Smooth muscle cell (in vitro differentiated cells): ENCODE data around the gene GRIK4. TPM values are rescaled to one million over a fixed set of nuclear protein-coding genes. Genes with fewer than 3 reads are reported as not detected.

Source experiments
- DNase-seq: peaks from one replicate; lab custom pipeline; 2025; ENCODE audit not compliant: unreplicated experiment; lab: John Stamatoyannopoulos, UW
- H2AFZ ChIP-seq: fragments of 200-600 bp; sonication (generic); 2 replicates; pipeline ENCODE4 v1.6.0; 2016; ENCODE audit warnings: antibody characterized with exemption, low read depth, mild to moderate bottlenecking
- H3F3A ChIP-seq: fragments of 200-600 bp; sonication (generic); 2 replicates; pipeline ENCODE4 v1.6.0; 2017; ENCODE audit warnings: antibody characterized with exemption, low read depth
- H3K27ac ChIP-seq: fragments of 200-600 bp; sonication (generic); 2 replicates; pipeline ENCODE4 v1.5.1; 2016; ENCODE audit warnings: low read depth, mild to moderate bottlenecking
- H3K27me3 ChIP-seq: fragments of 200-600 bp; sonication (generic); 2 replicates; pipeline ENCODE4 v1.6.1; 2016; ENCODE audit warnings: low read depth, mild to moderate bottlenecking
- H3K36me3 ChIP-seq: fragments of 200-600 bp; sonication (generic); 2 replicates; pipeline ENCODE4 v1.5.1; 2016; ENCODE audit warnings: low read depth
- H3K4me1 ChIP-seq: fragments of 200-600 bp; sonication (generic); 2 replicates; pipeline ENCODE4 v1.5.1; 2016; ENCODE audit warnings: low read depth
- H3K4me2 ChIP-seq: fragments of 200-600 bp; sonication (generic); 2 replicates; pipeline ENCODE4 v1.6.0; 2016; ENCODE audit warnings: mild to moderate bottlenecking
- H3K4me3 ChIP-seq: fragments of 200-600 bp; sonication (generic); 2 replicates; pipeline ENCODE4 v1.5.1; 2016; ENCODE audit warnings: mild to moderate bottlenecking
- H3K79me2 ChIP-seq: fragments of 200-600 bp; sonication (generic); 2 replicates; pipeline ENCODE4 v1.6.0; 2016; ENCODE audit warnings: low read depth, mild to moderate bottlenecking
- H3K9ac ChIP-seq: fragments of 200-600 bp; sonication (generic); 2 replicates; pipeline ENCODE4 v1.6.0; 2016; ENCODE audit warnings: low read depth
- H3K9me3 ChIP-seq: fragments of 200-600 bp; sonication (generic); replicated peaks from 2 replicates; pipeline ENCODE4 v1.5.1; 2016; ENCODE audit warnings: low read depth
- H4K20me1 ChIP-seq: fragments of 200-600 bp; sonication (generic); 2 replicates; pipeline ENCODE4 v1.6.0; 2016; ENCODE audit warnings: low read depth
- CTCF ChIP-seq: fragments of 200-600 bp; sonication (generic); IDR thresholded peaks from 2 replicates; pipeline ENCODE4 v1.5.1; 2017; ENCODE audit warnings: borderline replicate concordance, mild to moderate bottlenecking, antibody characterized with exemption; ENCODE audit not compliant: insufficient read depth, poor library complexity, severe bottlenecking
- WGBS: methylation state at CpG from one replicate; pipeline ENCODE4 v1.1.7; 2016; ENCODE audit warnings: low lambda C conversion rate; 5-methylcytosine and 5-hydroxymethylcytosine counted together
- polyA plus RNA-seq: library from polyadenylated mRNA; unstranded; fragments of >200 nt; fragmentation: Nextera tagmentation; extraction: Ambion mirVana; gene quantifications from 2 replicates; pipeline ENCODE4 v1.2.1, GENCODE V29; 2016
- total RNA-seq: library from RNA; depleted of rRNA; stranded (reverse); fragments of >200 nt; gene quantifications from 2 replicates; pipeline ENCODE4 v1.2.3, GENCODE V29; 2014

Gene GRIK4
- total and polyA plus RNA-seq, 2 experiments from 2014 or later = not detected

GRCh38 chr11:120727752-120728151 lies 216.2 kb downstream of the GRIK4 start:
- DNase-seq = no peak

GRCh38 chr11:120735035-120735434 lies 223.5 kb downstream of the GRIK4 start:
- Histone ChIP-seq H3K9ac (no peak overlapping the region), H3K4me3 (no peak overlapping the region), H3F3A (no peaks in the 10 kb centered on the region), H2AFZ (no peak overlapping the region), H3K4me2 (no peak overlapping the region), H3K4me1 (no peaks in the 10 kb centered on the region), H3K27me3 (peaks cover 4% of the 10 kb centered on the region), H3K9me3 (no peaks in the 10 kb centered on the region), H3K36me3 (no peaks in the 10 kb centered on the region), H3K79me2 (no peaks in the 10 kb centered on the region), H3K27ac (no peak overlapping the region), H4K20me1 (no peaks in the 10 kb centered on the region)
- DNase-seq = no peak
- no peak for TF ChIP-seq CTCF
- 69% methylated on average over 4 of the region's 4 CpGs for WGBS

More at GRCh38 chr11:120727752-120728151, 216.2 kb downstream of the GRIK4 start:
- no peaks in the 10 kb centered on the region for H3K4me1 ChIP-seq
- no peaks in the 10 kb centered on the region for H3F3A ChIP-seq
- no peaks in the 10 kb centered on the region for H4K20me1 ChIP-seq
- TF ChIP-seq CTCF = no peak
- H3K4me3 ChIP-seq = no peak overlapping the region
- H3K9ac ChIP-seq = no peak overlapping the region
- peaks cover 4% of the 10 kb centered on the region for H3K36me3 ChIP-seq
- no peak overlapping the region for H2AFZ ChIP-seq
- no peaks in the 10 kb centered on the region for H3K9me3 ChIP-seq
- H3K27ac ChIP-seq = no peak overlapping the region
- no peak overlapping the region for H3K4me2 ChIP-seq
- H3K27me3 ChIP-seq = peaks cover 4% of the 10 kb centered on the region
- H3K79me2 ChIP-seq = no peaks in the 10 kb centered on the region

GRCh38 chr11:120738516-120739046 lies 227.0 kb downstream of the GRIK4 start:
- H3K9me3 ChIP-seq = no peaks in the 10 kb centered on the region
- H3F3A ChIP-seq = no peaks in the 10 kb centered on the region
- no peak overlapping the region for H2AFZ ChIP-seq
- no peak overlapping the region for H3K27ac ChIP-seq
- no peak overlapping the region for H3K4me3 ChIP-seq
- H3K4me1 ChIP-seq = no peaks in the 10 kb centered on the region
- H3K4me2 ChIP-seq = no peak overlapping the region
- no peak for TF ChIP-seq CTCF
- WGBS = 93% methylated on average over 10 of the region's 10 CpGs
- peaks cover 2% of the 10 kb centered on the region for H3K27me3 ChIP-seq
- DNase-seq = no peak
- no peaks in the 10 kb centered on the region for H3K36me3 ChIP-seq
- no peak overlapping the region for H3K9ac ChIP-seq
- no peaks in the 10 kb centered on the region for H3K79me2 ChIP-seq
- H4K20me1 ChIP-seq = no peaks in the 10 kb centered on the region

- TF ChIP-seq CTCF = no peak
- Histone ChIP-seq H4K20me1 (no peaks in the 10 kb centered on the region), H3K4me1 (no peaks in the 10 kb centered on the region), H3K36me3 (no peaks in the 10 kb centered on the region), H3K4me2 (no peak overlapping the region), H3K9me3 (no peaks in the 10 kb centered on the region), H2AFZ (no peak overlapping the region), H3K27ac (no peak overlapping the region), H3K79me2 (no peaks in the 10 kb centered on the region), H3K9ac (no peak overlapping the region), H3K27me3 (peaks cover 12% of the 10 kb centered on the region), H3F3A (no peaks in the 10 kb centered on the region), H3K4me3 (no peak overlapping the region)
- 59% methylated on average over 3 of the region's 3 CpGs for WGBS
- no peak for DNase-seq
Measured at GRCh38 chr11:120739780-120740179, 228.2 kb downstream of the GRIK4 start.
